Amygdala (tissue), 56 donors: ENCODE results near the gene ZNF101.

ENCODE experiments used
- DNase-seq, 56 donors: peaks; one replicate each; lab custom pipeline; 2025; lab: John Stamatoyannopoulos, UW

The ZNF101 gene

DNA sequence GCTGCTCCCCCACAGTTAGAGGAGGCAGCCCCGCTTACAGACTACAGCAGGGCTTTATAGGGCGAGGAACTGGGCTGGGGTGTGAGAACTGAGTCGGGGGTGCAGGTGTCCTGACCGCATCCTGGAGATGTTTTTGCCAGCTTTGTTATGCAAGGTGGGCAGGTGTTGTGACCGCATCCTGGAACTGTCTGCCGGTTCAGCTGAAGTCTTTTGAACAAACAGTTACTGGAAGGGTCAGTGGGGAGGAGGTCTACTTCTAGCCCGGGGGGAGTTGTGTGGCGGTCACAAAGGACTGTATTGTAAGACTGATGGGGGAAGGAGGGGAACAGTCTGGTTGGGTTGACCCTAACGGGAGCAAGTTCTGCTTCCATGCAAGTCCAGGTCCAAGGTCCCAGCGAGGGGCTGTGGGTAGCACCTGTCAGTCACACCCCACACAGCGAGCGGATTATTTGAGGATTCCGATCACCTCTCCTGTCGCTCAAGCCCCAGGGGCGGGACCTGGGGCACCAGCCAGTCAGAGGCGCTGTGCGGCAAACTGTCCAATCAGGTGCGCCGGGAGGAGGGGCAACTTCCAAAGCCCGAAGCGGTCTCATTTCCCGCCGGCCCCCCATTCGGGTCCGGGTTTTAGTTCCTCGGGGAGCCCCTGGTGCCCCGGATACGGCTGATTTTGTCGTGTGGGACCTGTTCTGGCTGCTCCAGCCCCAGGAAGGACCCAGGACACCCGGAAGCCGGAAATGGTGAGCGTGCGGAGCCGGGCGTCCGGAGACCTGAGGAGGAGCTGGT, at the start of gene ZNF101:
Gene ZNF101 (plus strand): TSS at position 610 of the 783 bp plus-strand sequence. CDS start 125 bp downstream, at position 735.
- DNase-seq, result peak; percentile 44 to 95 (median 88)

GRCh38 chr19:19619181-19619848, 49.3 kb upstream of the ZNF101 start:
- DNase-seq, result no peak

GRCh38 chr19:19619849-19620210, 48.8 kb upstream of the ZNF101 start:
- no peak for DNase-seq

GRCh38 chr19:19623383-19623782, 45.3 kb upstream of the ZNF101 start:
- DNase-seq, result no peak

DNA sequence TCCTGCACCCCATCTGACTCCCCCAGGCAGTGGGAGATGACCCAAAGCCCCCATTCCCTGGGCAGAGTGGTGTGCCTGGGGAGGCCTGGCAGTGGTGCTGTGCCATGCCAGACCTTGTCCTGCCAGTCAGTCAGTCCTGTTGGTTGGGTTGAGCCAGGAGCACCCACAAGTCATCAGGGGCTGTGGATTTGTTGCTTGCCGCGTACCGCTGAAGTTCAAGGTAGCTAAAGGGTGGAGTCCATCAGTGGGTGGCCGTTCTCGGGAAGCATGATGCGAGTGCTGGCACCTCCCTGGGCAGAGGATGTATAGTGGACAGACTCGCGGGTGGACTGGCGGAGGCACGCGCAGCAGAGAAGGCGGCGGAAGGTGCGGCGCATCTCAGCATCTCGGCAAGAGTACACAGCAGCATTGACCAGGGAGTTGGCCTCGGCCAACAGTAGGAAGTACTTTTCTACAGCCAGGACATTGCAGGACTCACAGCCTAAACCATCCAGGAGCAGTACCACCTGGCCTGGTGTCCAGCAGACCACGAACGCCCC, 44.5 kb upstream of the ZNF101 start:
- no peak for DNase-seq

- no peak for DNase-seq
Measured at GRCh38 chr19:19626516-19627472, 41.8 kb upstream of the ZNF101 start.

DNA sequence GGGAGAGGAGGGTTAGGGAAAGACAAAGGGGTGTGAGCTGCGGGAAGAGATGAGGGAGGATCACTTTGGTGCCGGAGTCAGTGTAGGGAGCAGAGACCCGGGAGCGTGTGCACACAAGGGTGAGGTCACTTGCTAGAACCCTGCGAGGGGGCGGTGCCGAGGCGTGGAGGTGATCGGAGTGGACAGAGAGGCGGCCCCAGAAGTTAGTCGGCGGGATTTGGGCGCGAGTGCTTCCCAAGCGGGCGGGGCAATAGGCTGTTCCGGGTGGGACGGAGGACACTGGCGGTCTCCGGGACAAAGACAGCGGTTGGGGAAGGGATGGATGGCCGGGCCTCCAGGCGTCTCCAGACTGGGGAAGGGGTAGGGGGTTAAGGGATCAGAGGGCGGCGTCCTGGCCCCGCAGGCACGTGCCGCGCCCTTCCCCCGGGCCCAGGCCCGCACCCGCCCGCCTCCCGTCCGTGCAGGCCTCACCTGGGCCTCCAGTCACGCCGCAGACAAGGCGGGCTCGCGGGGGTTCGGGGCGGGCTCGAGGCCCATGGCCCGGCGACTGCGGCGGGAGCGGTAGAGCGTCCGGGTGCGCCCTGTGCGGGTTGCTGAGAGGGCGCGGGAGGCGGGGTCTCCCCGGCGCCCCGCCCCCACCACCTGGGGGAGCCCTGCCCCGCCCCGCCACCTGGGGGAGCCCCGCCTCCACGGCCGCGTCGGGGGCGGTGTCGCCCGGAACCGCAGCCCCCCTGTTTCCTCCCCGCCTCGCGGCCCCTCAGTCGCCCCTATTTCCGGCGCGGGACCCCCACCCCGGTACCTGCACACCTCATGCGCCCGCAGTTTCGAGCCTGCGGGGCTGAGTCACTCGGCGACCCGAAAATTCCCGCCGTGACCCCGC, 40.8 kb upstream of the ZNF101 start, which contains the start of gene LPAR2:
Gene LPAR2 (minus strand): TSS at position 600 of the 880 bp plus-strand sequence. CDS start 945 bp downstream, outside the sequence.
- DNase-seq, result peak in 1 of 56 donors; percentile 48

DNA sequence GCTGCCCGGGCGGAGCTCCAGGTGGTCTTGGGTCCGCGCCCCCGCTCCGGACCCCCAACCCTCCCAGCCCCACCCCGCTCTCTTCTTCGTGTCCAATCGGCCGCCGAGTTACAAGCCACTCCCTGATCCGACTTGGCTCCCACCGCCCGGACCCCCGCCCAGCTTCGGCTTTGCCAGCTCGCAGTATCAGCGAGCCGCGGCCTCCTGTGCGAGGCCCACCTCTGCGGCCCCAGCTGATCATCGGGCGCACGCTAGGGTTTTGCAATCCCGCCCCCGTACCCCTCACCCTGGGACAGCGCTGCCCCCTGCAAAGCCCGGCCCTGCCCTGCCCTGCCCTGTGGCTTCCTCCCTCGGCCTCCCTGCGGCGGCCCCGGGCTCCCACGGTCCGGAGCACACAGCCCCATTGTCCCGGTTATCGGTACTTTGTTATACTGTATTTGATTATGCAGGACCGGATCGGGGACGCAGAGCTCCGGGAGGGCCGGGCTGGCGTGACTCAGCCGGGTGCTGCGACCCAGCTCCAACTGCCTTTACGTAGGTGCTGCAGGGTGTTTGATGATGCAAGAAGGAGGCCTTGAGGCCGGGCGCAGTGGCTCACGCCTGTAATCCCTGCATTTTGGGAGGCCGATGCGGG, 40.0 kb upstream of the ZNF101 start:
- DNase-seq, result peak in 1 of 56 donors; percentile 40

DNA sequence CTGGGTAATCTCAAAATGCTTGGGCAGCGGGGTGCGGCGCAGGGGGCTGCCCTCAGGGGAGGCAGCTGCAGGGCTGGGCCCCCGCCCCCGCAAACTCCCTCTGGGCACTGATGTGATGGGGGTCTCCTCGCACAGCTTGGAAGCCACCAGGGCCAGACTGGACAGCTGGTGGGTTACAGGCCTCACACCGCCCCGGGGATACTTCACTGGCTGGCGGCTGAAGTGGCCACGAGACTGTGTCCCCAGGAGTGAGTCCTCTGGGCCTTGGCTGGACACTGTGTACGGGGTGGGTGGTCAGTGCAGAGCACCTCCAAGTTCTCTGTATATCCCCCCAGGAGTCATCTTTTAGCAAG, 38.6 kb upstream of the ZNF101 start:
- no peak for DNase-seq

DNA sequence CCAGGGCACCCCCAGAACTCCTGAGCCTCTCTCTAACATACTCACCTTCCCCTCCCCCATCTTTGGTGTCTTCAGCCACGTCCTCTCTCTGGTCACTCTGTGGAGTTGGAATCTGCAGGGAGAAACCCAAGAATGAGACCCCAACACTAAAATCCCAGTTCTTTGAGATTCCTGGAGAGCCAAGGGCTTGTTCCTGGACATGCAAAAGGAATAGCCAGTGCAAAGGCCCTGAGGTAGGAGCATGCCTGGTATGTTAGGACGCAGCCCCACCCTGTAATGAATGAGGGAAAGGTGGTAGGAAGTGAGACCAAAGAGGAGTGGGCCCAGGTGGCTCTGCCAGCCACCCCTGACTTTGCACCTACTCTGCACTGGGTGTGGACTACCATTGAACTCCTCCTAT, 38.2 kb upstream of the ZNF101 start:
- no peak for DNase-seq

DNA sequence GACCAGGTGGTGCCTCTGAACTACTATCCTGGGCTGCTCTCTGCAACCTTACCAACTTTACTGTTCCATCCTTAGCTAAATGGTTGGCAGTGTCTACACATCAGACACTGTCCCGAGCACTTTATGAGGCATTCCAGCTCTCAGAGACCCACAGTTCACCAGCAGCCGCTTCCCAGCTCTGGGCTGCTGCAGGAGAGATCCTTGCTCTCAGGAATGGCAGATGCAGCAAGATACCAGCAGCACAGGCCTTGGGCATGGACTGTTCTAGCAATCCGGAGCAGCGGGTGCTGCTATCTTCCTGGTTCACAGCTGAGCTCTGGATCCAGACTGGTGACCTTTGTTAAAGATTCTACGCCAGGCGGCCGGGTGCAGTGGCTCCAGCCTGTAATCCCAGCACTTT, 37.3 kb upstream of the ZNF101 start:
- no peak for DNase-seq

- no peak for DNase-seq
Measured at GRCh38 chr19:19632661-19633060, 36.0 kb upstream of the ZNF101 start.

DNA sequence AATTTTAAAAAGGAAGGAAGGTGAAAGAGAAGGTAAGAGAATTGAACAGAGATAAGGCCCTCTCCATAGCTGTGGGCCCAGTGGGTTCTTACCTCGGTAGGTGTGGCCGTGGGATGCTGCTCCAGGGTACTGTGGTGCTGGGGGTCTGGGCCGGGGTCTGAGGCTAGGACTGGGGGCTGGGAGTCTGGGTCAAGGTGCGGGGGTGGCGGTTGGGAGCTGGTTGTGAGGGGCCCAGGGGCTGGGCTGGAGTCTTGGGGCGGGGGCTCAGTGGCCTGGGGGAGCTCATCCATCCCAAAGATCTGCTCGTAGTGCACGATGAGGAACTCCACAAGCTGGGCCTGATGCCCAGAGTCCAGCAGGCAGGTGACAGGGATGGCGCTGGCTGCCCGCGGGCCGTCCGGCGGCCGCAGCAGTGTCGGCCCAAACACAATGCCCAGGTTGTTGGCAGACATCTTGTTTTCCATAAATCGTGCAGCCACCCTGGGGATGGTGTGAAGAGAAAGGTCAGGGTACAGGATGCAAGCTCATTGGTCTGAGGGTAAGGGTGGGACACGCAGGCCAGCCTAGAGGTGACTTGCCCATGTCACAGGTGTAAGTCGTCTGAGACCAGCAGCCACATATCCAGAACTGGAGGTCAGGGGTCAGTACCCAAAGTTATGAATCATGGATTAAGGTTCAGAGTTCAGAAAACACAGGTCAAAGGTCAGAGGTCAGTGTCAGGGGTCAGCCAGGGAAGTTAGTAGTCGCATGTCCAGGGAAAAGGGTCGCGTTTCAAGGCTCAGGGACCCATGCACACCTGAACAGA, 34.7 kb upstream of the ZNF101 start:
- peak in 1 of 56 donors; percentile 42 for DNase-seq

DNA sequence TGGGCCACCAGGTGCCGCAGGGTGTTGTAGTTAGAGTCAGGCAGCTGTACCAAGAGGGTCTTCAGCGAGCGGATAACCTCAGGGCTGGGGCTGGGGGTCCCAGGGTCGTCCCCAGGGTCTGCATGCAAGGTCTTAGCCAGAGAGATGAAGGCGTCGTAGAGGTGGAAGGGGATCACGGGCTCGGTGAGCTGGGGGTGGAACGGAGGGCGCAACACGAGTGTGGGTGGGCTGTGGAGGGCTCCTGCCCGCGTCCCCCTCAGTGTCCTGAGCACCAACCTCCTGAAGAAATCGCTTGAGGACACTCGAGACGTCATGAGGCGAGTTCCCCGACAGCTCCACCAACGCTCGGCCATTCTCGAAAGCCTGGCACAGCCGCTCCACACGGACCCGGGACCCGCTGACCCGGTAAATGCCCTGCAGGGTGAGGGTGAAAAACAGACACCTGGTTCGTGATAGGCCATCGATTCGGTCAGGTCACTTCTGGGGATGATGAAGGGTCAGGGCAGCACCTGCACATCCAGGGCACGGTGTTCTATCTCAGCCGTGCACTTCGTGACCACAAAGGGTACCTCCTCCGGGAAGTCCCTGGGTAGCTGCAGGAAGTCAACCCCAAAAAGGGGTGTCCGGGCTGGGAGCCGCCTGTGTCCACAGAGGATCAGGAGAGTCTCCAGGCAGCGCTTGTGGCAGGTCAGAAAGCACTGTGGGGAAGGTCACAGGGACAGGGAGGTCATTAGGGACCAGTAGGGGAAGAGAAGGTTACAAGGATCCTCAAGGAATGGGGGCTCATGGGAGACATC, 33.9 kb upstream of the ZNF101 start:
- DNase-seq, result no peak

- DNase-seq, result no peak
Measured at GRCh38 chr19:19635313-19635702, 33.3 kb upstream of the ZNF101 start.

GRCh38 chr19:19636573-19637185, 32.0 kb upstream of the ZNF101 start:
- no peak for DNase-seq

DNA sequence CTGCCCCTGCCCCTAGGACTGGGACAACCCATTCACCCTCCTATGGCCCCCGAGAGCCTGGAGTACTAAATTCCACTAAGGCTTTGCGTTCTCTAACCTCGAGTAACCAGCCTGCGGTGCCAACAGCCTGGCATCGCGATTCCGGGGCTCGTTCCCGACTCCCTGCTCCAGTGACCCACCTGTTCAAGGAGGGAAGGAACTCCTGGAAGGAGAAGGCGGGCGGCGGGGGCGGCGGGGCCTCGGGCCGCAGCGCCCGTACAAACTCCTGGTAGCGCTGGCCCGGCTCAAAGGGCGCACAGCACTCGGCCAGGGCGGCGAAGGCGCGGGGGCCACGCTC, 31.5 kb upstream of the ZNF101 start:
- no peak for DNase-seq
